A549 (cell line): ENCODE results near the gene STIM2. TPM values are rescaled to one million over a fixed set of nuclear protein-coding genes. Genes with fewer than 3 reads are reported as not detected.

Source experiments
- ATAC-seq, 2 experiments: fragments of 200-7000 bp in 1 of 2; fragments of >200 bp in 1 of 2; cut with Nextera tagmentation in 1 of 2; cut with Tn5 transposase in 1 of 2; 3 replicates each; pipeline versions ENCODE4 v1.8.0 to v1.9.1; 2018 to 2020; ENCODE audit warnings: mild to moderate bottlenecking in 1 of 2, moderate library complexity in 1 of 2
- CTCF ChIA-PET: fragments of 300-600 bp; sonication (Branson Sonifier 250); formaldehyde crosslinking; extraction: SDS; loops from one replicate; lab custom pipeline; 2021; ENCODE audit warnings: antibody characterized with exemption, inconsistent platforms; lab: Yijun Ruan, JAX
- POLR2A ChIA-PET: fragments of 350-600 bp; formaldehyde crosslinking; extraction: SDS; loops from one replicate; lab custom pipeline; 2021; ENCODE audit warnings: antibody characterized with exemption, inconsistent platforms; lab: Yijun Ruan, JAX
- DNase-seq, 2 experiments: peaks; one replicate each; pipeline versions ENCODE4 v3.0.0 to v3.0.0-alpha.2; 2011 to 2016; ENCODE audit warnings: low read depth in 1 of 2, low spot score in 1 of 2
- FAIRE-seq: peaks from 2 replicates; lab custom pipeline; 2011; peaks lifted over from hg19 to GRCh38; lab: Jason Lieb, UNC
- H3K27ac ChIP-seq, 2 experiments: fragments of >200 bp; sonication (Bioruptor Twin); formaldehyde crosslinking; 3 replicates each; pipeline ENCODE4 v1.5.1; 2016 to 2017
- H3K4me1 ChIP-seq: fragments of >200 bp; sonication (Bioruptor Twin); formaldehyde crosslinking; 3 replicates; pipeline ENCODE4 v1.6.1; 2016
- H3K4me2 ChIP-seq: fragments of >200 bp; sonication (Bioruptor Twin); formaldehyde crosslinking; 3 replicates; pipeline ENCODE4 v1.6.1; 2016
- H3K4me3 ChIP-seq: fragments of >200 bp; sonication (Bioruptor Twin); formaldehyde crosslinking; 3 replicates; pipeline ENCODE4 v1.5.1; 2016
- H3K9me3 ChIP-seq: fragments of >200 bp; sonication (Bioruptor Twin); formaldehyde crosslinking; 3 replicates; pipeline ENCODE4 v1.6.1; 2016
- BHLHE40 ChIP-seq: IDR thresholded peaks from 2 replicates; pipeline ENCODE4 v1.6.1; 2012; ENCODE audit warnings: low read depth, low read length, inconsistent platforms
- CBX2 ChIP-seq: fragments of 200-600 bp; sonication (generic); IDR thresholded peaks from 2 replicates; pipeline ENCODE4 v1.6.1; 2016; ENCODE audit warnings: low read depth, mild to moderate bottlenecking, borderline replicate concordance
- CEBPB ChIP-seq, 2 experiments: fragments of >200 bp in 1 of 2; sonication (Bioruptor Twin) in 1 of 2; formaldehyde crosslinking in 1 of 2; IDR thresholded peaks; 2 replicates each; pipeline ENCODE4 v1.6.1; 2012 to 2016
- CHD4 ChIP-seq: fragments of 200-600 bp; sonication (generic); IDR thresholded peaks from 2 replicates; pipeline ENCODE4 v1.6.1; 2016; ENCODE audit warnings: antibody characterized with exemption, mild to moderate bottlenecking, borderline replicate concordance
- EHMT2 ChIP-seq: fragments of 200-600 bp; sonication (generic); IDR thresholded peaks from 2 replicates; pipeline ENCODE4 v1.6.1; 2016; ENCODE audit warnings: antibody characterized with exemption, low read depth, mild to moderate bottlenecking, moderate library complexity
- EP300 ChIP-seq, 2 experiments: fragments of >200 bp; sonication (Bioruptor Twin); formaldehyde crosslinking; IDR thresholded peaks; 2 replicates in 1 of 2; 3 replicates in 1 of 2; pipeline ENCODE4 v1.6.1; 2016 to 2017
- ESRRA ChIP-seq: fragments of 150-350 bp; IDR thresholded peaks from 2 replicates; pipeline ENCODE4 v1.6.1; 2014; ENCODE audit warnings: mild to moderate bottlenecking, low read length, borderline replicate concordance
- FOSB ChIP-seq: fragments of 250-450 bp; sonication (Bioruptor Pico); IDR thresholded peaks from 2 replicates; pipeline ENCODE4 v1.5.0; 2020; ENCODE audit warnings: mild to moderate bottlenecking, moderate library complexity
- HOXB13 ChIP-seq: fragments of 250-450 bp; sonication (Bioruptor Pico); IDR thresholded peaks from 2 replicates; pipeline ENCODE4 v1.5.0; 2020; ENCODE audit warnings: low read depth, mild to moderate bottlenecking, moderate library complexity
- MAFK ChIP-seq: fragments of 450-650 bp; IDR thresholded peaks from 2 replicates; pipeline ENCODE4 v1.6.1; 2014; ENCODE audit not compliant: partially characterized antibody
- NFE2L2 ChIP-seq: fragments of 150-350 bp; conservative IDR thresholded peaks from 2 replicates; pipeline ENCODE4 v1.6.1; 2014; ENCODE audit warnings: low read length
- NPAS2 ChIP-seq: fragments of 250-450 bp; sonication (Bioruptor Pico); IDR thresholded peaks from 2 replicates; pipeline ENCODE4 v1.8.0; 2022; ENCODE audit warnings: mild to moderate bottlenecking, moderate library complexity, borderline replicate concordance
- NR3C1 ChIP-seq: fragments of >200 bp; sonication (Bioruptor Twin); formaldehyde crosslinking; IDR thresholded peaks from 3 replicates; pipeline ENCODE4 v1.6.1; 2017
- RCOR1 ChIP-seq: fragments of 150-350 bp; IDR thresholded peaks from 2 replicates; pipeline ENCODE4 v1.6.1; 2014; ENCODE audit warnings: antibody characterized with exemption, low read length, low read depth
- RFX5 ChIP-seq: fragments of 450-650 bp; IDR thresholded peaks from 2 replicates; pipeline ENCODE4 v1.7.1; 2014; ENCODE audit warnings: antibody characterized with exemption, mild to moderate bottlenecking, moderate library complexity
- TP53 ChIP-seq: fragments of 250-450 bp; sonication (Bioruptor Pico); IDR thresholded peaks from 2 replicates; pipeline ENCODE4 v1.5.0; 2021; ENCODE audit warnings: mild to moderate bottlenecking, moderate library complexity
- WGBS: methylation state at CpG from one replicate; pipeline ENCODE4 v1.1.6; 2017; ENCODE audit errors: missing lambda C conversion rate; 5-methylcytosine and 5-hydroxymethylcytosine counted together
- polyA plus RNA-seq, 4 experiments: library from polyadenylated mRNA; depleted of rRNA in 3 of 4; stranded (reverse); fragments of >200 nt; fragmentation: RNase III in 1 of 4; extraction: RNeasy Plus Mini Kit Qiagen cat#74134 plus additional on column Dnase treatment in 1 of 4; gene quantifications; 2 replicates in 3 of 4; 3 replicates in 1 of 4; pipeline ENCODE4 v1.2.3, GENCODE V29; 2011 to 2017
- TF ChIP-seq, protein P1 (sequence below): fragments of 150-350 bp; IDR thresholded peaks from 2 replicates; pipeline ENCODE4 v1.6.1; 2014; ENCODE audit warnings: low read depth, mild to moderate bottlenecking, low read length
- TF ChIP-seq, protein P2 (sequence below): fragments of >200 bp; sonication (Bioruptor Twin); formaldehyde crosslinking; IDR thresholded peaks from 2 replicates; pipeline ENCODE4 v1.6.1; 2016
- TF ChIP-seq, protein P3 (sequence below): fragments of 200-600 bp; sonication (generic); IDR thresholded peaks from 2 replicates; pipeline ENCODE4 v1.6.1; 2016; ENCODE audit warnings: antibody characterized with exemption, mild to moderate bottlenecking, moderate library complexity

The STIM2 gene
- polyA plus RNA-seq, 2 of the 4 experiments (the other 2 are of a cell fraction), result 13.6 to 20.6 TPM

DNA sequence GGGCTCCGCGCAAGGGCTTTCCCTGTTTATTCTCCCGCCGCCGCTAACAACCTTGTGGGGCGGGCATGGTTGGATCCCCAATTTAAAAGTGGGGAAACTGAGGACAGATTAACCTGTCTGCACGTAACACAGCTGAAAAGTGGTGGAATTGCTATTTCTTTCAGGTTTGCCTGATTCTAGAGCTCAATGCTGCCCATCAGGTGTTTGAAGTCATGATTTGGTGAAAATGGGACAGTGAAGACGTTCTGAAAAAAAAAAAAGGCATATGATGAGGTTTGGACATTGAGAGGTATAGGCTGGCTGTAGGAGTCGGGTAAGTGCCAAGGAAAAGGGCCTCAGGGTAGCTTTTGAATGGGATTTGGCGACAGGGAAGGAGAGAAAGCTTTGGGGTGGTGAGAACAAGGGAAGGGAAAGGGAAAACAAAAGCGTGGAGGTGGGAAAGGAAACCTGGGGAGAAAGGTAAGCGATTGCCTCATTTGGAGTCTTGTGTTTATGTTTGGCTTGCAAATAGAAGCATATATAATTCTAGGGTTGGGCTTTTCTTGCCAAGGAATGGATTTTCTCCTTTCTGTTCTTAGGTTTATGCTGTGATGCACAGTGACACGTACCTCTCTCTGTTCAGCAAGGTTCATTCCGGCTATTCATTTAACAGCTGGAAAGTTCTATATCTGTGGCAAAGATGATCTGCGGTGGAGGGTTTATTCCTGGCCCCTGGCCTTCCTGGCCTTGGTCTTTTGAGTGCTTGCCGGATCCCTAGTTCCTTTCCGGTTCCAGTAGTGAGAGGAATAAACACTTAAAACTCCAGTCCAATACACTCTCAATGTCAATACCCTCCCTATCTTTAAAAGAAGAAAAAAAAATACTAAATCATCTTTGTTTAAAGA lies 2.4 kb upstream of the STIM2 start:
- Histone ChIP-seq H3K4me2 (peak overlapping the region; percentile 93), H3K4me3 (peak overlapping the region; percentile 90), H3K4me1 (peaks cover 23% of the 10 kb centered on the region), H3K9me3 (no peaks in the 10 kb centered on the region), H3K27ac (peak overlapping the region; percentile 85 to 93)
- ATAC-seq (no peak), FAIRE-seq (no peak), DNase-seq (no peak)
- TF ChIP-seq NPAS2 (CRISPR knock-in tag), result no peak
- no peak for TF ChIP-seq CBX2
- TF ChIP-seq RFX5, result no peak
- TF ChIP-seq ESRRA, result no peak
- TF ChIP-seq, protein P1, sequence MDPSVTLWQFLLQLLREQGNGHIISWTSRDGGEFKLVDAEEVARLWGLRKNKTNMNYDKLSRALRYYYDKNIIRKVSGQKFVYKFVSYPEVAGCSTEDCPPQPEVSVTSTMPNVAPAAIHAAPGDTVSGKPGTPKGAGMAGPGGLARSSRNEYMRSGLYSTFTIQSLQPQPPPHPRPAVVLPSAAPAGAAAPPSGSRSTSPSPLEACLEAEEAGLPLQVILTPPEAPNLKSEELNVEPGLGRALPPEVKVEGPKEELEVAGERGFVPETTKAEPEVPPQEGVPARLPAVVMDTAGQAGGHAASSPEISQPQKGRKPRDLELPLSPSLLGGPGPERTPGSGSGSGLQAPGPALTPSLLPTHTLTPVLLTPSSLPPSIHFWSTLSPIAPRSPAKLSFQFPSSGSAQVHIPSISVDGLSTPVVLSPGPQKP, result no peak
- 14% methylated on average over 15 of the region's 17 CpGs for WGBS
- POLR2A ChIA-PET, result no interaction called here
- CTCF ChIA-PET, result interaction anchor here (1.4 kb wide), 1 partner anchor 70 kb away, joined by 3 read pairs; no protein-coding TSS in a partner anchor

DNA sequence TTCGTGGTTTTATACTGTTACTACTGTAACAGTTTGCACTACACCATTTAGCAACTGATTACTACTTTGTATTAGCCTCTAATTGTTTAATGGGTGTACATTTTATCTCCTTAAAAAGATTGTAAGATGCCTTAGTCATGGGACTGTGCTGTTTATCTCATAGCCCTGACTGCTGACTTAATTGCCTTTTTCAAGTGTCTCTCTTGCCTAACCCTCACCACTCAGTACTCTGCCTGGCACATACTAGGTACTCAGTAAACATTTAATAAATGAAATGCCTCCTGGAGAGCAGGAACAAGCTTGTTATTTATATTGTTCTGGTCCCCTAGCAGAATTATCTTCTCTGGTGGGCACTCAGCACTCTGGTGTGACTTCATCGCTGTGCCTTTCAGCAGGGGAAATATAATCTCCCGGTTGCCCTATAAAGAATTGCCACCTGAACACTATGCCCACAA lies 1.7 kb upstream of the STIM2 start:
- Histone ChIP-seq H3K27ac (no peak overlapping the region), H3K4me3 (peak overlapping the region; percentile 90), H3K4me2 (peak overlapping the region; percentile 93), H3K4me1 (peaks cover 23% of the 10 kb centered on the region), H3K9me3 (no peaks in the 10 kb centered on the region)
- no peak for FAIRE-seq
- ChIA-PET CTCF (no interaction called here), POLR2A (no interaction called here)
- DNase-seq, result no peak
- ATAC-seq, result no peak
- WGBS, result 69% methylated on average over 3 of the region's 3 CpGs
- TF ChIP-seq, protein P1, result no peak
- TF ChIP-seq, protein P2, sequence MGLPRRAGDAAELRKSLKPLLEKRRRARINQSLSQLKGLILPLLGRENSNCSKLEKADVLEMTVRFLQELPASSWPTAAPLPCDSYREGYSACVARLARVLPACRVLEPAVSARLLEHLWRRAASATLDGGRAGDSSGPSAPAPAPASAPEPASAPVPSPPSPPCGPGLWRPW, result no peak
- no peak for TF ChIP-seq BHLHE40
- no peak for TF ChIP-seq CBX2
- TF ChIP-seq HOXB13 (CRISPR knock-in tag), result no peak
- TF ChIP-seq EP300 (IDR thresholded peaks at IDR 0.05), result no peak
- TF ChIP-seq, all 56 proteins: peak for 0

DNA sequence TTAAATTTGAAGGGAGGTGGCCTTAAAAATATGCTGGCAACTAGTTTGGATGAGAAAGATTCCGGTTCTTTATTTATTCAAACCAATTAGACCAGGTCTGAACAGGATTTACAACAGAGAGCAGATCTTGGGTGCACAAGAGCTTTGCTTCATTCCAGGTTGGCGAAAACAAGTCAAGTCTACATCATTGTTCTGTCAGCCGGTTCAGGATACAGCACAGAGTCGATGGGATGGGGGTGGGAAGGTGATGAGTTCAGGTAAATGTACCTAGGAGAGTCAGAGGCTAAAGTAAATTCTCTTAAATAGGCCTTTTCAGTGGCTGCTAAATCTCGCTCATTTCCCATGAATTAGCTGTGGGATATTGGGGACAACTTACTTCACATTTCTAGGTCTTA lies 882 bp upstream of the STIM2 start:
- peak overlapping the region; percentile 73 for H3K4me3 ChIP-seq
- CTCF ChIA-PET, result no interaction called here
- no peak for FAIRE-seq
- no peak for ATAC-seq
- H3K9me3 ChIP-seq, result no peaks in the 10 kb centered on the region
- H3K4me2 ChIP-seq, result peak overlapping the region; percentile 93
- POLR2A ChIA-PET, result interaction anchor here (1.5 kb wide), 1 partner anchor 23 kb away, joined by 3 read pairs; no protein-coding TSS in a partner anchor
- no peak for DNase-seq
- 57% methylated on average over 5 of the region's 5 CpGs for WGBS
- TF ChIP-seq NR3C1 (no peak), TP53 (CRISPR knock-in tag) (no peak), EHMT2 (no peak), CBX2 (no peak)
- peak overlapping the region; percentile 85 to 99 for H3K27ac ChIP-seq
- peaks cover 23% of the 10 kb centered on the region for H3K4me1 ChIP-seq

DNA sequence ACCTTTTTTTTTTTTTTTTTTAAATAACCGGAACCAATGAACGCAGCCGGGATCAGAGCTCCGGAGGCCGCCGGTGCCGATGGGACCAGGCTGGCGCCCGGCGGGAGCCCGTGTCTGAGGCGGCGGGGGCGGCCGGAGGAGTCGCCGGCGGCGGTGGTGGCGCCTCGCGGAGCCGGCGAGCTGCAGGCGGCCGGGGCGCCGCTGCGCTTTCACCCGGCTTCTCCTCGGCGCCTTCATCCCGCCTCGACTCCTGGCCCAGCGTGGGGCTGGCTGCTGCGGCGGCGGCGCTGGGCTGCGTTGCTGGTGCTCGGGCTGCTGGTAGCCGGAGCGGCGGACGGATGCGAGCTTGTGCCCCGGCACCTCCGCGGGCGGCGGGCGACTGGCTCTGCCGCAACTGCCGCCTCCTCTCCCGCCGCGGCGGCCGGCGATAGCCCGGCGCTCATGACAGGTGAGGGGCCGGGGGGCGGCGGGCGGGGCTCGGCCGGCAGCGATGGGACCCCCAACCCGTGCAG lies 337 bp downstream of the STIM2 start:
- 6% methylated on average over 7 of the region's 70 CpGs for WGBS
- H3K4me1 ChIP-seq, result peaks cover 23% of the 10 kb centered on the region
- H3K4me2 ChIP-seq, result peak overlapping the region; percentile 95
- POLR2A ChIA-PET, result interaction anchor here (0.7 to 1.5 kb wide), 2 partner anchors 21 to 92 kb away, joined by 3 to 4 read pairs; no protein-coding TSS in a partner anchor
- peak overlapping the region; percentile 85 to 99 for H3K27ac ChIP-seq
- peak overlapping the region; percentile 73 for H3K4me3 ChIP-seq
- ATAC-seq (peak; percentile 11 to 57; a peak in 5 of 6 replicates), FAIRE-seq (no peak), DNase-seq (peak in 1 of 2 experiments; percentile 26)
- no peaks in the 10 kb centered on the region for H3K9me3 ChIP-seq
- CTCF ChIA-PET, result interaction anchor here (0.8 to 1.1 kb wide), 3 partner anchors 12 to 531 kb away, joined by 3 read pairs; no protein-coding TSS in a partner anchor
- TF ChIP-seq CEBPB (IDR thresholded peaks at IDR 0.05), result no peak
- no peak for TF ChIP-seq FOSB (CRISPR knock-in tag)
- TF ChIP-seq, protein P3, sequence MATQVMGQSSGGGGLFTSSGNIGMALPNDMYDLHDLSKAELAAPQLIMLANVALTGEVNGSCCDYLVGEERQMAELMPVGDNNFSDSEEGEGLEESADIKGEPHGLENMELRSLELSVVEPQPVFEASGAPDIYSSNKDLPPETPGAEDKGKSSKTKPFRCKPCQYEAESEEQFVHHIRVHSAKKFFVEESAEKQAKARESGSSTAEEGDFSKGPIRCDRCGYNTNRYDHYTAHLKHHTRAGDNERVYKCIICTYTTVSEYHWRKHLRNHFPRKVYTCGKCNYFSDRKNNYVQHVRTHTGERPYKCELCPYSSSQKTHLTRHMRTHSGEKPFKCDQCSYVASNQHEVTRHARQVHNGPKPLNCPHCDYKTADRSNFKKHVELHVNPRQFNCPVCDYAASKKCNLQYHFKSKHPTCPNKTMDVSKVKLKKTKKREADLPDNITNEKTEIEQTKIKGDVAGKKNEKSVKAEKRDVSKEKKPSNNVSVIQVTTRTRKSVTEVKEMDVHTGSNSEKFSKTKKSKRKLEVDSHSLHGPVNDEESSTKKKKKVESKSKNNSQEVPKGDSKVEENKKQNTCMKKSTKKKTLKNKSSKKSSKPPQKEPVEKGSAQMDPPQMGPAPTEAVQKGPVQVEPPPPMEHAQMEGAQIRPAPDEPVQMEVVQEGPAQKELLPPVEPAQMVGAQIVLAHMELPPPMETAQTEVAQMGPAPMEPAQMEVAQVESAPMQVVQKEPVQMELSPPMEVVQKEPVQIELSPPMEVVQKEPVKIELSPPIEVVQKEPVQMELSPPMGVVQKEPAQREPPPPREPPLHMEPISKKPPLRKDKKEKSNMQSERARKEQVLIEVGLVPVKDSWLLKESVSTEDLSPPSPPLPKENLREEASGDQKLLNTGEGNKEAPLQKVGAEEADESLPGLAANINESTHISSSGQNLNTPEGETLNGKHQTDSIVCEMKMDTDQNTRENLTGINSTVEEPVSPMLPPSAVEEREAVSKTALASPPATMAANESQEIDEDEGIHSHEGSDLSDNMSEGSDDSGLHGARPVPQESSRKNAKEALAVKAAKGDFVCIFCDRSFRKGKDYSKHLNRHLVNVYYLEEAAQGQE, result no peak
- no peak for TF ChIP-seq NFE2L2
- TF ChIP-seq EP300 (IDR thresholded peaks at IDR 0.05), result no peak
- TF ChIP-seq CHD4, result no peak
- no peak for TF ChIP-seq RFX5
- TF ChIP-seq MAFK, result no peak
- TF ChIP-seq RCOR1, result no peak
